ENCODE results near the gene ATP2B2. TPM values are rescaled to one million over a fixed set of nuclear protein-coding genes. Genes with fewer than 3 reads are reported as not detected.

ATP2B2 gene
- total RNA-seq (2022; extraction: Qiagen RNA extraction; ENCODE audit: low read depth): 0.12 to 0.21 TPM (median 0.14 TPM) in 4 of 5 replicates, not detected in the other

DNA sequence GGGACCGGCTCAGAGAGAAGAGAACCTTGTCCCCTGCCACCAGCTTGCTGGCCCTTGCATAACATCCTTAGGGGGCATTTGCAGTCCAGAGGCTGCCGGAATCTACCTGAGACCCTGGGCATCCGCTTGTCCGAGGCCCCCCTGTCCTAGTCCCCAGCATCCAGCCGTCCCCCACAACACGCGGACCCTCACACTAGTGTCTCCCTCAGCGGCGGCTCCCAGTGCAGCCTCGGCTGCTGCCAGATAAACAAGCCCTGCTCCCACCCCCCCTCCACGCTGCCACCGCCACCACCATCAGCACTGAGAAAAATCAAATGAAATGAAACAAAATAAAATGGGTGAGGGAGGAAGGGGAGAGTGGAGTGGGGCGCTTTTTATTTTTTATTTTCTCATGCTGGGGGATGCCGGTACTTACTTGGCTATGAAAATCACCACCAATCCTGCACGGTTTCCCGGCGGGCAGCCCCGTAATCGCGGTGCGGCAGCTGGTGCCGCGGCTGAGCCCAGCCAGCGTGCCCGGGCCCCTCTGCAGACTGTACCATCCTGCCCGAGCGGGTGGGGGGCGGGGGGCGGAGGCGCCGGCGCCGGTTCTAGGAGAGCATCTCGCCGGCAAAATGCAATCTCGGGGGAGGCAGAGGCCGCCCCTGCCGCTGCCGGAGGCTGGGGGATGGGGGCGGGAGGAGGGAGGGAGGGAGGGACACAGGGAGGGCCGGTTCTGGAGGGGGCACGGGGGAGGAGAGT, at the start of gene ATP2B2:
TSS of gene ATP2B2 (minus strand) at position 537 of the 741 bp plus-strand sequence. CDS start 56,043 bp downstream, outside the sequence.

DNA sequence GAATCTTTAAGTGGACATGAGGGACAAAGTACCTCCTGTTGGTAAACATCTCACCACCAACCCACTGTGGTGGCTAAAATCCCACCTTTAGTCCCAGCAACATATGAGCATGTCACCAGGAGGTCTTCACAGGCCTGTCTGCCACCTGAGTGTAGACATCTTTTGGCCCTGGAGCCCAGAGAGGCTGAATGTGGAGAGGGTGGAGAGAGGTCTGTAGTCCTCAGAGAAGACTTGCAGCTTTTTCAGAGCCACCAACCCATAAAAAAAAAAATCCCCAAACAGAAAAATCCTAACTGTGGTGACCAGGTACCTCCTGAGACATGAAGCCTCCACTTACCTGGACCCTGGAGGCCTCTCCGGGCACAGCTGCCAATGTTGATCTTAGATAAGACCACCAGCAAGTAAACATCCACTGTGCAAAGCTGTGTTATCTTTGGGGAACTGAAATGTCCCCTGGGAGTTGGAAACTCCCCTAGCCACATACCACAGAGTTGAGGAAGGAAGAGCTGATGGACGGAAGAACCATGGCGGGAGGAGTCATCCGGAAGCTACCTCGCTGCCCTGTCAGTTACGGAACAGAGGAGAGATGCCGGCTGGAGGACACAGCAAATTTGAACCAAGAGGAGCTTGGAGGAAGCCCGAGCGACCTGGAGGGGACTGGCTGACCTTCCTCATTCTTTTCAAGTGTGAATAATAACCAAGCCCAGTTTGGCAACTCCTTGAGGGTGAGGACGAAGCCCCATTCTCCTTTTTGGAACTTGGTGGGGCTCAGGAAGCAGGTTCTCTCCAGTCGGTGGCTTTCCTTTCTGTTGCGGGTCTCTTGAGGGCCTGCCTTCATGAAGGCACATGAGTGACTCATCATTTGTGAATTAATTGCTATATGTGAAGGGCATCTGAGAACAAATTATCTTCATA, 212.6 kb downstream of the ATP2B2 start, which contains the start of gene GHRL:
TSS of gene GHRL (minus strand) at position 443 of the 915 bp plus-strand sequence. CDS start 2,767 bp downstream, outside the sequence.

Other genes with a start within 250 kb of the ATP2B2 start
- gene GHRL, start 212.6 kb downstream of the ATP2B2 start, total RNA-seq (2022; extraction: Qiagen RNA extraction; ENCODE audit: low read depth): not detected in 5 replicates
- gene SEC13, start 184.5 kb downstream of the ATP2B2 start, total RNA-seq (2022; extraction: Qiagen RNA extraction; ENCODE audit: low read depth): 173 to 218 TPM (median 203 TPM) in 5 replicates